Thoracic aorta (tissue), 2 donors: ENCODE results near the gene C16orf74. TPM values are rescaled to one million over a fixed set of nuclear protein-coding genes. Genes with fewer than 3 reads are reported as not detected.

Experiments used
- ATAC-seq: fragments of 150-250 bp; one replicate; pipeline ENCODE4 v1.8.0; 2017; ENCODE audit warnings: low read depth; ENCODE audit not compliant: insufficient number of reproducible peaks, low FRiP score
- DNase-seq: peaks from one replicate; pipeline ENCODE4 v3.0.0-alpha.2; 2020; ENCODE audit warnings: low spot score
- H3K27ac ChIP-seq, 2 donors: fragments of 200-600 bp; sonication (generic); 1 replicate in 1 of 2; 2 replicates in 1 of 2; pipeline ENCODE4 v1.5.1; 2016; ENCODE audit warnings: mild to moderate bottlenecking in 2 of 2, moderate library complexity in 2 of 2
- H3K27me3 ChIP-seq: fragments of 200-600 bp; sonication (generic); replicated peaks from 2 replicates; pipeline ENCODE4 v1.6.0; 2016; ENCODE audit warnings: mild to moderate bottlenecking; ENCODE audit not compliant: insufficient read depth
- H3K36me3 ChIP-seq: fragments of 200-600 bp; sonication (generic); one replicate; pipeline ENCODE4 v1.5.1; 2016
- H3K4me1 ChIP-seq, 2 donors: fragments of 200-600 bp; sonication (generic); 1 replicate in 1 of 2; 2 replicates in 1 of 2; pipeline versions ENCODE4 v1.5.1 to v1.6.0; 2016; ENCODE audit warnings: low read depth in 2 of 2, mild to moderate bottlenecking in 1 of 2; ENCODE audit not compliant: control insufficient read depth in 1 of 2
- H3K4me3 ChIP-seq: fragments of 200-600 bp; sonication (generic); 2 replicates; pipeline ENCODE4 v1.5.1; 2016; ENCODE audit warnings: mild to moderate bottlenecking
- H3K9me3 ChIP-seq: fragments of 200-600 bp; sonication (generic); 2 replicates; pipeline ENCODE4 v1.5.1; 2016
- total RNA-seq, 2 donors: library from RNA; depleted of rRNA; stranded (reverse); fragments of >200 nt; gene quantifications; one replicate each; pipeline versions ENCODE4 v1.1.0 to v1.2.3, GENCODE V29; 2016
- TF ChIP-seq, protein P1 (sequence below): fragments of 200-600 bp; sonication (generic); IDR thresholded peaks from one replicate; pipeline ENCODE4 v1.5.1; 2019; ENCODE audit warnings: antibody characterized with exemption

C16orf74 gene
- total RNA-seq, 2 donors from 2014 or later = 1.2 TPM; not detected in 1

DNA sequence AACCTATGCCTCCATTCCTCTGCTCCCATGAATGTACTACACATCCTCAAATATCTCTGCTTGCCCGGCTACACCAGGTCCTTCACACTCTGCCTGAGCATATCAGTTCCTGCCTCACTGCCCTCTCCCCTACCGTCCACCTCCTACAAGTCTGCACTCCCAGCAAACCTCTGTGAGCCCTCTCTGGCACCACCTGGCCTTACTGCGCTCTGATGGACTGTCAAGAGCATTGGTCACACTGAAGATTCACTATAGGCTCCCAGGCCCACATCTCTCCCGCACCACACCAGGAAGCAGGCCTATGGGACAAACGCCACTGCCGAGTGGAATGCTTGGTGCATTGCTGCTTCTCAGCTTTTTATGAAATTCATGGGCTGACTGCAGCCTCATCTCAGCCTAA is 71.0 kb downstream of the C16orf74 start:
- H3K36me3 ChIP-seq = peaks cover 2% of the 10 kb centered on the region
- H3K4me1 ChIP-seq = peaks cover 0 to 2% of the 10 kb centered on the region in 2 donors
- TF ChIP-seq, protein P1, sequence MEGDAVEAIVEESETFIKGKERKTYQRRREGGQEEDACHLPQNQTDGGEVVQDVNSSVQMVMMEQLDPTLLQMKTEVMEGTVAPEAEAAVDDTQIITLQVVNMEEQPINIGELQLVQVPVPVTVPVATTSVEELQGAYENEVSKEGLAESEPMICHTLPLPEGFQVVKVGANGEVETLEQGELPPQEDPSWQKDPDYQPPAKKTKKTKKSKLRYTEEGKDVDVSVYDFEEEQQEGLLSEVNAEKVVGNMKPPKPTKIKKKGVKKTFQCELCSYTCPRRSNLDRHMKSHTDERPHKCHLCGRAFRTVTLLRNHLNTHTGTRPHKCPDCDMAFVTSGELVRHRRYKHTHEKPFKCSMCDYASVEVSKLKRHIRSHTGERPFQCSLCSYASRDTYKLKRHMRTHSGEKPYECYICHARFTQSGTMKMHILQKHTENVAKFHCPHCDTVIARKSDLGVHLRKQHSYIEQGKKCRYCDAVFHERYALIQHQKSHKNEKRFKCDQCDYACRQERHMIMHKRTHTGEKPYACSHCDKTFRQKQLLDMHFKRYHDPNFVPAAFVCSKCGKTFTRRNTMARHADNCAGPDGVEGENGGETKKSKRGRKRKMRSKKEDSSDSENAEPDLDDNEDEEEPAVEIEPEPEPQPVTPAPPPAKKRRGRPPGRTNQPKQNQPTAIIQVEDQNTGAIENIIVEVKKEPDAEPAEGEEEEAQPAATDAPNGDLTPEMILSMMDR = no peak
- H3K27ac ChIP-seq = no peak overlapping the region
- H3K4me3 ChIP-seq = no peak overlapping the region
- no peaks in the 10 kb centered on the region for H3K27me3 ChIP-seq
- DNase-seq (no peak), ATAC-seq (no peak)
- H3K9me3 ChIP-seq = no peaks in the 10 kb centered on the region

GRCh38 chr16:85678821-85679220 is 72.1 kb downstream of the C16orf74 start:
- H3K27me3 ChIP-seq = no peaks in the 10 kb centered on the region
- TF ChIP-seq, protein P1 = no peak
- H3K36me3 ChIP-seq = peaks cover 2% of the 10 kb centered on the region
- ATAC-seq (no peak), DNase-seq (no peak)
- peaks cover 0 to 13% of the 10 kb centered on the region in 2 donors for H3K4me1 ChIP-seq
- no peak overlapping the region for H3K4me3 ChIP-seq
- no peaks in the 10 kb centered on the region for H3K9me3 ChIP-seq
- no peak overlapping the region for H3K27ac ChIP-seq

DNA sequence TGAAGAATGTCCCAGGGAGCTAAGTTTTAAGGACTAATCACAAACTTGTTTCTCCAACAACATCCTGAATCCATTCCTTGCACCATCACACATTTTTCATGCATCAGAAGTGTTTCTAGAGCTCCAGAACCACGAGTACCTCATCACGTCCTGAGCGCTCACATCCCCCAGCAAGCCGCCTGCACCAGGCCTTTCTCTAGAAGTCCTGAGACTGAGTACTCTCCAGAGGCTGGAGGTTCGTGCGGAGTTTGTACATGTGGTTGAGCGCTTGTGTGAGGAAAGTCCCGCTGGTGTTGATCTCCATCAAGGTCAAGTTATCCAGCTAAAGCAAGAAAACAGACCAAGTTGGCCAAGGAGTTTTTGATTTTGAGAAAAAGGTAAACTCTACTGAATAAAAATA is 72.9 kb downstream of the C16orf74 start:
- Histone ChIP-seq H3K4me1 (peaks cover 0 to 19% of the 10 kb centered on the region in 2 donors), H3K36me3 (peaks cover 2% of the 10 kb centered on the region), H3K4me3 (no peak overlapping the region), H3K9me3 (no peaks in the 10 kb centered on the region), H3K27ac (no peak overlapping the region), H3K27me3 (no peaks in the 10 kb centered on the region)
- no peak for ATAC-seq
- TF ChIP-seq, protein P1 = no peak
- no peak for DNase-seq

DNA sequence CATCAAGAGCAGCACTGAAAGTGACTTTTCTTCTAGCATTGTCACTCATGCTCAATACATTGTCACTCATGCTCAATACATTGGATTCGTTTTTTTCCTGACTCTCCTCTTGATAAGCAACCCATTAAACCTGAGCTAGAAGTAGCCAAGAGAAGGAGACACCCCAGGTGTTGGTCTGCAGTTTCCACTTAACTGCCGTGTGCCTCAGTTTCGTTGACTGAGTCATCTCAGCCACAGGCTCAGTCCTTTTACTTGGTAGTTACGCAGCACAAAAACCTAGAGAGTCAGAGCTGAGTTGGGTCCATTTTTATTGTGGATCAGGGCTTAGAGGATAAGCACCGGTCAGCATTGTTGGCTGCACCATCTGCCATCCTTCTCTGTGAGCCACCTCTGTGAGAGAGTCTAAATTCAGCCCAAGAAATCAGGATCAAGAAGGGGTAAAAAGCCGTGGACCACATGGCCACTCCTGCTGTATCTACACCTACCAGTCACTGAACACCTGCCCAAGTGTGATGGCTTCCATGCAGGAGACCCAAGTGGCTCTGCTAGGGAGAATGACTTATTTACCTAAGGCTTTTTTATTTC is 73.4 kb downstream of the C16orf74 start:
- H3K27me3 ChIP-seq = no peaks in the 10 kb centered on the region
- no peaks in the 10 kb centered on the region for H3K9me3 ChIP-seq
- H3K27ac ChIP-seq = no peak overlapping the region
- no peak overlapping the region for H3K4me3 ChIP-seq
- H3K4me1 ChIP-seq = peaks cover 0 to 19% of the 10 kb centered on the region in 2 donors
- no peak for DNase-seq
- TF ChIP-seq, protein P1 = no peak
- peaks cover 8% of the 10 kb centered on the region for H3K36me3 ChIP-seq
- ATAC-seq = no peak

GRCh38 chr16:85676466-85676865 is 74.4 kb downstream of the C16orf74 start:
- Histone ChIP-seq H3K27ac (no peak overlapping the region), H3K27me3 (no peaks in the 10 kb centered on the region), H3K4me1 (peaks cover 0 to 19% of the 10 kb centered on the region in 2 donors), H3K9me3 (no peaks in the 10 kb centered on the region), H3K4me3 (no peak overlapping the region), H3K36me3 (peaks cover 18% of the 10 kb centered on the region)
- ATAC-seq = no peak
- no peak for DNase-seq
- TF ChIP-seq, protein P1 = no peak
